GM18502 (cell line): Measurements from ENCODE around the gene SAFB.
"Not testable (repeated sequence)": the region's sequence is repeated elsewhere in the genome, so short reads cannot be mapped to it uniquely, and the experiment has no call there.

Source experiments
- ATAC-seq: cut with Tn5 transposase; IDR thresholded peaks from one replicate; pipeline ENCODE4 v1.9.1; 2021; ENCODE audit warnings: mild to moderate bottlenecking; ENCODE audit not compliant: unreplicated experiment, poor library complexity

The SAFB gene

GRCh38 chr19:5594521-5594950, 28.3 kb upstream of the SAFB start:
- no peak for ATAC-seq

- ATAC-seq: no peak
These were observed 27.8 kb upstream of the SAFB start for GRCh38 chr19:5595129-5595528.

GRCh38 chr19:5595745-5596144, 27.1 kb upstream of the SAFB start:
- ATAC-seq: no peak

DNA sequence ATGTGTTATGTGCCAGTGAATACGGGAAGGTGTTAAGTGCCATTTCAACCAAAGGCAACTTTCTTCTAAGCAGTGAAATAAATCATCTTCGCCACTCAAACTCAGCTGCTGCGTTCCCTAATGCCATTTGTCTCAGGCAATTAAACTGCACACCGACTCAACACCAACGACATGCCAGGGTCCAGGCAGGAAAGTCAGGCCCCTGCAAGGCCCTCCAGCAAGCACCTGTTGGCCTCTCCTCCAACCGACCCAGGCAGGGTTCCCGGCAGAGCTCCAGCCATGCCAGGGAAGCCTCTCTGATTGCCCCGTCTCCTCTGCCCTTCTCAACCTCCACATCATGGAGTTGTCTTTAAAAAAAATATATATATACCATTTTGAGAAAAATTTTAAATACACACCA, 22.1 kb upstream of the SAFB start:
- ATAC-seq: no peak

GRCh38 chr19:5603626-5604025, 19.3 kb upstream of the SAFB start:
- no peak for ATAC-seq

GRCh38 chr19:5605362-5605761, 17.5 kb upstream of the SAFB start:
- ATAC-seq: no peak

DNA sequence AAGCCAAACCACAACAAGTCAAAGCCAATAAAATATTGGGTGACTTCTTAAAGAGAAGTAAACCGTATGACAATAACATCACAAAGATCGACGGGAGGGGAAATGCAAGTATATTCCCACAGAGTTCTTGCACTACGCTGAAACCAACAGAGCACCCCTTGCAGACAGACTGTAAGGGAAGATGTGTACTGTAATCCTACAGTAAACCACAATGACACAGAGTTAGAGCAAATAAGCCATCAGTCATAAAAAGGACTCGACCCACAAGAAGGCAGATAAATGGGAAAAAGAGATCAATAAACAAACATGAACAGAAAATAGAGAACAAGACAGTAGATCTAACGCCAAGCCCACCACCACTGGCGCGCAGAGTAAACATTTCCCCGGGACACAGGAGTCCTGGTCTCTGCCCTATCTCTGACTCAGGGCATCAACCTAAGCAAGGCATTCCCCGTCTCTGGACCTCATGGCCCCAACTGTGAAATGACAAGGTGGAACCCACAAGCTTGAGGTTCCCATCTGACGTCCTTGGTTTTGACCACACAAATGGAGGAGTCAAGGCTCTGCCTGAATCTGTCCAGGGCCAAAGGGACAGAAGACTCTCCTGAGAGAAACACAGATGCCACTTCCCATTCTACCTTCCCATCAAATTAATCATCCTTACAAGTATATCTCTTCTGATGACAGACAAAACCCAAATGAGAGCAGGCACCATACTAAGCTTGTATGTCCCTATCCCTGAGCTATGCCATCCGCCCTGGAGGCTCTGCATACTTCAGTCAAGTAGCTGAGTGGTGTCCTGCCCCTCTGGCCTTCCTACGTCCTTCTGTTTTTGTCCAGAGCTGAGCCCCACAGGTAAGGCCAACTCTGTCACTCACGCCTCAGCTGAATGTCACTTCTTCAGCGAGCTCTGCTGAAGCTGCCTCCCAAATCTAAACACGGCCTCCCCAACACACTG, 15.3 kb upstream of the SAFB start:
- no peak for ATAC-seq

- ATAC-seq: no peak
These were observed 14.6 kb upstream of the SAFB start for GRCh38 chr19:5608291-5608690.

DNA sequence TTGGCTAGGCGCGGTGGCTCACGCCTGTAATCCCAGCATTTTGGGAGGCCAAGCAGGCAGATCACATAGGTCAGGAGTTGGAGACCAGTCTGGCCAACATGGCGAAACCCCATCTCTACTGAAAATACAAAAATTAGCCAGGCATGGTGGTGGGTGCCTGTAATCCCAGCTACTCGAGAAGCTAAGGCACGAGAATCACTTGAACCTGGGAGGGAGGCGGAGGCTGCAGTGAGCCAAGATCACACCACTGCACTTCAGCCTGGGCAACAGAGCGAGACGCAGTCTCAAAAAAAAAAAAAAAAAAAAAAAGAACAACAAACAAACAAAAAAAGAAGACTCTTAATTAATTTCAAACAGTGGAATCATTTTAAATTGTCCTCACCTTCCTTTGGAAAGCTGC, 14.1 kb upstream of the SAFB start:
- not testable (repeated sequence) for ATAC-seq

- ATAC-seq: no peak
These were observed 12.9 kb upstream of the SAFB start for GRCh38 chr19:5609881-5610448.

- ATAC-seq: no peak
These were observed 9.7 kb upstream of the SAFB start for GRCh38 chr19:5612891-5613865.

DNA sequence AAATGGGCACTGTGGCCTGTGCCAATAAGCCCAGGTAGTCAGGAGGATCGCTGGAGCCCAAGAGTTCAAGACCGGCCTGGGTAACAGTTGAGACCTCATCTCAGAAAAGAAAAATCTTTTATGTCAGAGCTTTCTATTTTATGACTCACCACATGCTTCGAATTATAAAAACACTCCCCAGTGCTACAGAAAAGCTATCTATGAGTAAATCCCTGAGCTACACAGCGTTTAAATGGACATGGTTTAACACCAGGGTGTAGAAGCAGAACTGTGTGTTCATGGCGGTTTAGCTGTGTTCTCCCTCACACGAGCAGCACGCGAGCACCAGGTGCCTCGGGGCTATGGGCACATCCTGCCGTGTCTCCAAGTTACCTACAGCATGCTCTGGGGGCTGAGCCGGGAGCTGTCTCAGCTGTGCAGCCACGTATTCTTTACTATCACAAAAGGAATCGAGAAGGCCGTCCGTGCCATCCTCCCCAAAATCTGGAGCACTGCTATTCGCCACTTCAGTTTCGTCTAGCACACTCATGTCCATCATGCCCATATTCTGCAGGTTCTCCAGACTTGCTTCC, 7.0 kb upstream of the SAFB start:
- ATAC-seq: no peak

DNA sequence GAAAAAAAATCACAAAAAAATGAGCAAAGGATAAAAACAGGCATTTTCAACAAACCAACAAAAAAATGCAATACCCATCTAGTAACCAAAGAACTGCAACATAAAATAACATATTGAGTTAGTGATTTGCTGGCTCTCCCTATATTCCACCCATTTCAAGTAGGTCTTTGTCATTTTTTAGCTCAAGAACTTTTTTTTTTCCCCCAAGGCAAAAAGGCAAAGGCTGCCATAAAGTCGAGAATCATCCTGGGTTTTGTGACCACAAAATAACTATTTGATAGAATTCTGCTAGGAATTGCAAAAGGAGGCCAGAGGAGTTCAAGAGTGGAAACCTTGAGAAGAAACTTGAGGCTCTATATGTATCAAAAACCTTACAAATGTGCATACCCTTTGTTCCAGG, 5.8 kb upstream of the SAFB start:
- ATAC-seq: no peak

- no peak for ATAC-seq
These were observed 4.3 kb upstream of the SAFB start for GRCh38 chr19:5618591-5618990.

DNA sequence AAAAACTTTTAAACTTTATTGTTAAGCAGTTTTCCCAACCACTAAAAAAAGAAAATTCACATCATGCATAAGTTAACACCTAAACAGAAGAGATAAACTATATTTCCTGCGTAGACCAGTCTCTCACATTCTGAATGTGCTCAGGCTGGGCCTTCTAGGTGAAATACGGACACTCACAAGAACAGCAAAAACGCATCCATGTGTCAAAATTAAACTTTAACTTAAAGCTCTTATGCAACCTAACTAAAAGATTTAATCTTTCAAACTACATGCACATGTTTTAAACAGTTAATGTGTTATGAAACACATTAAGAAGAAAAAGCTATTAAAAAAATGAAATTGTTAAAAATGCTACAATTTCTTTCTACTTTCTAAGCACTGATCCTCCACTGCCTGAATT, 2.9 kb upstream of the SAFB start:
- ATAC-seq: no peak

DNA sequence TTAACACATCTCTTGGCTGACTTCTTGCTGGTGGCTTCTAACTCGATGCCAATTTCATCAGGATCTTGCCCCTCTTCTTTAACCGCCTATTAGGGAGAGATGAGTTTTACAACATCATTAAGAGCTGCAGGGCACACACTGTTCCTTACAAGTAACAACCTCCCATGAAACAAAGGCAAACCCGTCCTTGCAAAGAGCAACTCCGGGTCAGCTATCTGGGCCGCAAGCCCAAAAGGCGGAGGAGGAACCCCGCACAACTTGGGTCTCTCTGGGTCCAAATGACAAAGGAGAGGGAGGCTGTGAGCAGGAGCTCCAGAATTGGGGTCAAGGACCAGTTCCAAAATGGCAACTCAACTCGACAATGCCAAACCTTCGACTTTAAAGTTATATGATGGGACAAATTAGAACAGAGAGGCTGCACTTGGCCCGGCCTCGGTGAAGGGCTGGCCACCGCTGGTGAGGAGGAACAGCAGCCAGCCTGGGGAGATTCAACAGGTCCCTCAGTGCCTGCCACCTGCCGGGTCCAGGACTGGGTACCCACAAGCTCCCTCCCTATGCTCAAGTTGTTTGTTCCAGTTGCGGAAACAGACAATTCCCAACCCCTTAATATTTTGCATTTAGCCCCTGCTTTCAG, 1.5 kb upstream of the SAFB start:
- no peak for ATAC-seq

- no peak for ATAC-seq
These were observed 878 bp upstream of the SAFB start for GRCh38 chr19:5621945-5622464.

DNA sequence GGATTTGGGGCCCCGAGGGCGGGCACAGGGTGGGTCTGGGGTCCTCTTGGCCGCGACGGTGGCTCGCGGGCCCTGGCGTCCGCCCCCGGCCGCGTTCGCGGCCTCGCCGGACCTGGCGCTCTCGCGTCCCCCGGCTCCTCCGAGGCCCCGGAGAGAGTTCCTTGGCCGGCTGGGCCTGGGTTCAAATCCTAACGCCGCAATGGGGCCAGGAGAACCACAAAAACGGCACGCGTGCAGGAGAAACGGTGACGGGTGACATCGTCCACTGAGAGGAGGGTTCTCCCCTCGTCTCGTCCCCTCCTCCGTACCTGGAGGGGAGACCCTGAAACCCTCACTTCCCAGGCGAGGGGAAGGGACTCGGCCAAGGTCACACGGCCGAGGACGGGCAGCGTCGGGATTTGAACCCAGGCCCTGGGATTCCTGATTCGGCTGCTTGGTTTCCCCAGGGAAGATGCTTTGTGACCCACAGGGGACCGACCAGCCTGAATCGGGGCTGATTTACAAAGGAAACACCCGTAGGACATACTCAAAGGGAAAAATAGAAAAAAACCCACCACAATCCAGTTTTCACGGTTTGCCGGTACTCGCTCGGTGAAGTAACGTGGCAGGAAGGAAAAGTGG, 624 bp downstream of the SAFB start:
- no peak for ATAC-seq

DNA sequence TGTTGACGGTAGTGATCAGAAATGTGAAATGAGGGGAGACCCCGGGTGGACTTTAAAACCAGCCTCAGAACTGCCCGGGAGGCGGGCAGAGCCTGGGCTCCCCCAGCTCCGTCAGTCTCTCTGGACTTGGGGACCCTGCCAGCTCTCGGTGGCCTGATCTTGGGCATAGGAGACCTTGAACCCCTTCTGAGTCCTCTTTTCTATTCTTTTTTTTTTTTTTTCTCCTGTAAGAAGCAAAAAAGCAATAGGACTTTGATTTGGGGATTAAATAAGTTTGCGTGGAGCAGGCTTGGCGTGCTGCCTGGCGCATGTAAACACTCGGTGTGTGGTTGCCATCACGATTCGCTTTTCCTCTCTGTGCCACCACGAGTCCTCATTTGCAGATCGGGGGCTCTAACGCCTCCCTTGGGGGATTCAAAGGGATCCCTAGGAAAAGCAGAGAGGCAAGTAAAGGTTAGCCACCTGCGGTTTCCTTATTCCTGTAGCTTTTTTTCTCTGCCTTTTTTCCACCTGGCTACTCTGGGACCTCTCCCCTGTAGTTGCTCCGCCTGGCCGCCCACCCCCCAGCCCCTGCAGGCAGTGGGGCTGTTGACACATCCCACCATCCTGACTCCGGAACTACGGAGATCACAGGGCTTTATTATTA, 1.3 kb downstream of the SAFB start:
- ATAC-seq: no peak
